HL-60 (cell line): ENCODE results near the gene FAM184A.
A peak's percentile ranks its signal among the peaks of the same experiment; 100 is the strongest.

Experiments
- DNase-seq, 2 experiments: peaks; one replicate each; pipeline ENCODE4 v3.0.0-alpha.2; 2010 to 2020; ENCODE audit warnings: low read depth in 1 of 2, low spot score in 1 of 2
- H3K27ac ChIP-seq: fragments of 250-450 bp; sonication (Bioruptor Pico); replicated peaks from 2 replicates; pipeline ENCODE4 v1.5.1; 2020; ENCODE audit warnings: mild to moderate bottlenecking, moderate library complexity
- H3K27me3 ChIP-seq: fragments of 250-450 bp; sonication (Bioruptor Pico); 2 replicates; pipeline ENCODE4 v1.5.1; 2021; ENCODE audit warnings: mild to moderate bottlenecking, moderate library complexity; ENCODE audit not compliant: insufficient read depth, poor library complexity, severe bottlenecking
- H3K4me3 ChIP-seq: replicated peaks from 2 replicates; pipeline ENCODE4 v1.5.1; 2011; ENCODE audit warnings: mild to moderate bottlenecking, control low read depth, low read length; ENCODE audit not compliant: insufficient read depth
- CTCF ChIP-seq: IDR thresholded peaks from one replicate; pipeline ENCODE4 v1.5.1; 2011; ENCODE audit warnings: low read length, control low read depth, inconsistent platforms; ENCODE audit not compliant: insufficient read depth
- GABPA ChIP-seq: IDR thresholded peaks from 2 replicates; pipeline ENCODE4 v1.6.1; 2012; ENCODE audit warnings: low read depth
- POLR2AphosphoS5 ChIP-seq: IDR thresholded peaks from 2 replicates; pipeline ENCODE4 v1.6.1; 2012; ENCODE audit warnings: low read depth
- SPI1 ChIP-seq: IDR thresholded peaks from 2 replicates; pipeline ENCODE4 v1.6.1; 2012; ENCODE audit warnings: low read depth, mild to moderate bottlenecking, borderline replicate concordance
- microRNA-seq: library from miRNA; unstranded; fragments of <30 nt; microRNA quantifications from one replicate; pipeline ENCODE4, GENCODE V29; 2018
- TF ChIP-seq, protein P1 (sequence below): IDR thresholded peaks from 2 replicates; pipeline ENCODE4 v1.6.1; 2012; ENCODE audit warnings: low read depth; ENCODE audit not compliant: insufficient replicate concordance

FAM184A gene

GRCh38 chr6:118913161-118913560 lies 165.3 kb downstream of the FAM184A start:
- H3K4me3 ChIP-seq: no peak overlapping the region
- no peak for TF ChIP-seq CTCF
- TF ChIP-seq SPI1: no peak
- no peak for TF ChIP-seq POLR2AphosphoS5
- TF ChIP-seq GABPA: no peak
- TF ChIP-seq, protein P1, sequence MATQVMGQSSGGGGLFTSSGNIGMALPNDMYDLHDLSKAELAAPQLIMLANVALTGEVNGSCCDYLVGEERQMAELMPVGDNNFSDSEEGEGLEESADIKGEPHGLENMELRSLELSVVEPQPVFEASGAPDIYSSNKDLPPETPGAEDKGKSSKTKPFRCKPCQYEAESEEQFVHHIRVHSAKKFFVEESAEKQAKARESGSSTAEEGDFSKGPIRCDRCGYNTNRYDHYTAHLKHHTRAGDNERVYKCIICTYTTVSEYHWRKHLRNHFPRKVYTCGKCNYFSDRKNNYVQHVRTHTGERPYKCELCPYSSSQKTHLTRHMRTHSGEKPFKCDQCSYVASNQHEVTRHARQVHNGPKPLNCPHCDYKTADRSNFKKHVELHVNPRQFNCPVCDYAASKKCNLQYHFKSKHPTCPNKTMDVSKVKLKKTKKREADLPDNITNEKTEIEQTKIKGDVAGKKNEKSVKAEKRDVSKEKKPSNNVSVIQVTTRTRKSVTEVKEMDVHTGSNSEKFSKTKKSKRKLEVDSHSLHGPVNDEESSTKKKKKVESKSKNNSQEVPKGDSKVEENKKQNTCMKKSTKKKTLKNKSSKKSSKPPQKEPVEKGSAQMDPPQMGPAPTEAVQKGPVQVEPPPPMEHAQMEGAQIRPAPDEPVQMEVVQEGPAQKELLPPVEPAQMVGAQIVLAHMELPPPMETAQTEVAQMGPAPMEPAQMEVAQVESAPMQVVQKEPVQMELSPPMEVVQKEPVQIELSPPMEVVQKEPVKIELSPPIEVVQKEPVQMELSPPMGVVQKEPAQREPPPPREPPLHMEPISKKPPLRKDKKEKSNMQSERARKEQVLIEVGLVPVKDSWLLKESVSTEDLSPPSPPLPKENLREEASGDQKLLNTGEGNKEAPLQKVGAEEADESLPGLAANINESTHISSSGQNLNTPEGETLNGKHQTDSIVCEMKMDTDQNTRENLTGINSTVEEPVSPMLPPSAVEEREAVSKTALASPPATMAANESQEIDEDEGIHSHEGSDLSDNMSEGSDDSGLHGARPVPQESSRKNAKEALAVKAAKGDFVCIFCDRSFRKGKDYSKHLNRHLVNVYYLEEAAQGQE: no peak
- no peak overlapping the region for H3K27ac ChIP-seq
- no peak for DNase-seq
- H3K27me3 ChIP-seq: no peaks in the 10 kb centered on the region

GRCh38 chr6:118912646-118913045 lies 165.8 kb downstream of the FAM184A start:
- Histone ChIP-seq H3K4me3 (no peak overlapping the region), H3K27me3 (no peaks in the 10 kb centered on the region), H3K27ac (no peak overlapping the region)
- DNase-seq: no peak
- TF ChIP-seq, protein P1: no peak
- TF ChIP-seq SPI1 (no peak), GABPA (no peak), CTCF (no peak), POLR2AphosphoS5 (no peak)

Small RNA genes within 50 kb of the gene (microRNA-seq; reads per million reads assigned to microRNA genes)
- gene MIR548B: 22.9 reads per million, percentile 47 among the genes with 10 or more reads in this experiment
